ENCODE measurements around the gene DOCK10. TPM values are rescaled to one million over a fixed set of nuclear protein-coding genes. Genes with fewer than 3 reads are reported as not detected.

Gene DOCK10
- total and polyA plus RNA-seq, 2 donors (not counting 3 experiments of a cell fraction or from before 2014, with no cell fraction given), result 5.8 to 23.0 TPM

GRCh38 chr2:224954980-224955379, 87.3 kb downstream of the DOCK10 start:
- no peak overlapping the region for H3K9ac ChIP-seq (replicated peaks; ENCODE audit: extremely low read depth, insufficient read depth, low read length)
- H3K27me3 ChIP-seq (ENCODE audit: control insufficient read depth in 2 of 2, insufficient read depth in 2 of 2, low read length in 2 of 2), result no peaks in the 10 kb centered on the region
- TF ChIP-seq JUN (IDR thresholded peaks at IDR 0.05; ENCODE audit: borderline replicate concordance, insufficient read depth, insufficient read length, low read depth), result no peak
- TF ChIP-seq EZH2 (IDR thresholded peaks at IDR 0.05; ENCODE audit: borderline replicate concordance, low read depth, low read length, severe bottlenecking), result no peak
- TF ChIP-seq MYC (IDR thresholded peaks at IDR 0.05; ENCODE audit: low read depth, low read length), result no peak
- TF ChIP-seq POLR2AphosphoS5 (IDR thresholded peaks at IDR 0.05; ENCODE audit: insufficient read depth, low read depth, low read length), result no peak
- TF ChIP-seq GATA2 (IDR thresholded peaks at IDR 0.05; ENCODE audit: insufficient read depth, insufficient read length, low read depth, low read length), result no peak
- TF ChIP-seq FOS (IDR thresholded peaks at IDR 0.05; ENCODE audit: borderline replicate concordance, insufficient read depth, low read length), result no peak
- TF ChIP-seq POLR2A (IDR thresholded peaks at IDR 0.05; ENCODE audit: low read depth, low read length), result no peak
- no peak for TF ChIP-seq CTCF (IDR thresholded peaks at IDR 0.05; ENCODE audit: extremely low read depth in 1 of 2, insufficient read depth in 1 of 2, low read depth in 1 of 2, low read length in 2 of 2)
- no peak for TF ChIP-seq MAX (IDR thresholded peaks at IDR 0.05; ENCODE audit: insufficient read depth, insufficient read length)
- DNase-seq (ENCODE audit: low read depth, low spot score) (no peak), FAIRE-seq (no peak)
- H3K9me3 ChIP-seq (replicated peaks; ENCODE audit: control insufficient read depth, insufficient read depth, low read length), result no peaks in the 10 kb centered on the region
- no peak overlapping the region for H3K4me3 ChIP-seq (replicated peaks in 1 of 3; ENCODE audit: insufficient read depth in 1 of 3, low read depth in 1 of 3, low read length in 3 of 3)
- dilution Hi-C loops (cut with MboI; ENCODE audit: extremely low pct_ligation_motif_present, low sequenced_read_pairs), result no loop called here
- no peaks in the 10 kb centered on the region for H3K36me3 ChIP-seq (ENCODE audit: control insufficient read depth in 2 of 2, extremely low read depth in 1 of 2, insufficient read depth in 2 of 2, low read length in 2 of 2)
- no TSS peak for BruUV-seq (replicated peaks)
- H3K79me2 ChIP-seq (ENCODE audit: control insufficient read depth, insufficient read depth, low read length), result no peaks in the 10 kb centered on the region
- no peak overlapping the region for H3K4me2 ChIP-seq (ENCODE audit: insufficient read depth, low read length)
- H4K20me1 ChIP-seq (replicated peaks; ENCODE audit: control insufficient read depth, extremely low read depth, insufficient read depth, low read length), result no peaks in the 10 kb centered on the region
- H3K27ac ChIP-seq (ENCODE audit: insufficient read depth, low read depth, low read length), result no peak overlapping the region
- H3K9me1 ChIP-seq (replicated peaks; ENCODE audit: control insufficient read depth, extremely low read depth, insufficient read depth, low read length), result no peaks in the 10 kb centered on the region
- ChIA-PET POLR2A (no interaction called here), CTCF (interaction anchor here (1.6 kb wide), 1 partner anchor 47 kb away, joined by 6 read pairs; no protein-coding TSS in a partner anchor)
- no peak overlapping the region for H2AFZ ChIP-seq (ENCODE audit: low read depth, low read length)
- intact Hi-C loops (cut with micrococcal nuclease), result no loop called here
- no peaks in the 10 kb centered on the region for H3K4me1 ChIP-seq (ENCODE audit: control insufficient read depth, extremely low read depth, insufficient read depth, low read length)
